Cardiac fibroblast (primary cell): ENCODE data around the gene NEO1.
A peak's percentile ranks its signal among the peaks of the same experiment; 100 is the strongest.

Experiments
- DNase-seq, 2 donors: peaks; one replicate each; pipeline versions ENCODE4 v3.0.0 to v3.0.0-alpha.2; 2010; ENCODE audit warnings: low read depth in 2 of 2
- H3K4me3 ChIP-seq, 2 donors: replicated peaks in 1 of 2; 1 replicate in 1 of 2; 2 replicates in 1 of 2; pipeline ENCODE4 v1.5.1; 2011; ENCODE audit warnings: low read depth in 2 of 2, low read length in 2 of 2, mild to moderate bottlenecking in 2 of 2, moderate library complexity in 1 of 2
- TF ChIP-seq, protein P1 (sequence below): IDR thresholded peaks from one replicate; pipeline ENCODE4 v1.5.1; 2011; ENCODE audit warnings: low read depth, mild to moderate bottlenecking, low read length, inconsistent platforms

NEO1 gene

DNA sequence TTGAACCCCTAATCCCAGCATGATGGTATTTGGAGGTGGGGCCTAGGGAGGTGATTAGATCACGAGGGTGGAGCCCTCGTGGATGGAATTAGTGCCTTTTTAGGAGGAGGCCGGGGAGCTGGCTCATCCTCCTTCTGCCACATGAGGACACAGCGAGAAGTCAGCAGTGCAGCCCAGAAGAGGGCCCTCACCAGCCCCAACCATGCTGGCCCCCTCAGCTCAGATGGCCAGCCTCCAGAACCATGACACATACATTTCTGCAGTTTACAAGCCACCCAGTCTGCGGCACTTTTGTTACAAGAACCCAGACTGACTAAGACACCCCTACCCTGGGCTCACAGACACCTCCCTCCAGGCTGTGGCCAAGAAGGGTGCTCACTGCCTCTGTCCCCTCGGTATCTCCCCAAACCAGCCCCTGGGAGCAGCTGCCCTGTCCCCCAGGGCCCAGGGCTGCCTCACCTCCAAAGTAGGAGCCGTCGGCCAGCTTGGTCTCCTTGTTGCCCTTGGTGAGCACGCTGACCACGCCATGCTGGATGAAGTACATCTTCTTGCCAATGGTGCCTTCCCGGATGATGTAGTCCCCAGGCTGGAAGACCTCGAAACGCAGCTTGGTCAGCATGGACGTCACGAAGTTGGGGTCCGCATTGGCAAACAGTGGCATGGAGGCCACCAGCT, 272.4 kb downstream of the NEO1 start:
- no peak for DNase-seq
- TF ChIP-seq, protein P1, sequence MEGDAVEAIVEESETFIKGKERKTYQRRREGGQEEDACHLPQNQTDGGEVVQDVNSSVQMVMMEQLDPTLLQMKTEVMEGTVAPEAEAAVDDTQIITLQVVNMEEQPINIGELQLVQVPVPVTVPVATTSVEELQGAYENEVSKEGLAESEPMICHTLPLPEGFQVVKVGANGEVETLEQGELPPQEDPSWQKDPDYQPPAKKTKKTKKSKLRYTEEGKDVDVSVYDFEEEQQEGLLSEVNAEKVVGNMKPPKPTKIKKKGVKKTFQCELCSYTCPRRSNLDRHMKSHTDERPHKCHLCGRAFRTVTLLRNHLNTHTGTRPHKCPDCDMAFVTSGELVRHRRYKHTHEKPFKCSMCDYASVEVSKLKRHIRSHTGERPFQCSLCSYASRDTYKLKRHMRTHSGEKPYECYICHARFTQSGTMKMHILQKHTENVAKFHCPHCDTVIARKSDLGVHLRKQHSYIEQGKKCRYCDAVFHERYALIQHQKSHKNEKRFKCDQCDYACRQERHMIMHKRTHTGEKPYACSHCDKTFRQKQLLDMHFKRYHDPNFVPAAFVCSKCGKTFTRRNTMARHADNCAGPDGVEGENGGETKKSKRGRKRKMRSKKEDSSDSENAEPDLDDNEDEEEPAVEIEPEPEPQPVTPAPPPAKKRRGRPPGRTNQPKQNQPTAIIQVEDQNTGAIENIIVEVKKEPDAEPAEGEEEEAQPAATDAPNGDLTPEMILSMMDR: no peak
- H3K4me3 ChIP-seq: no peak overlapping the region

DNA sequence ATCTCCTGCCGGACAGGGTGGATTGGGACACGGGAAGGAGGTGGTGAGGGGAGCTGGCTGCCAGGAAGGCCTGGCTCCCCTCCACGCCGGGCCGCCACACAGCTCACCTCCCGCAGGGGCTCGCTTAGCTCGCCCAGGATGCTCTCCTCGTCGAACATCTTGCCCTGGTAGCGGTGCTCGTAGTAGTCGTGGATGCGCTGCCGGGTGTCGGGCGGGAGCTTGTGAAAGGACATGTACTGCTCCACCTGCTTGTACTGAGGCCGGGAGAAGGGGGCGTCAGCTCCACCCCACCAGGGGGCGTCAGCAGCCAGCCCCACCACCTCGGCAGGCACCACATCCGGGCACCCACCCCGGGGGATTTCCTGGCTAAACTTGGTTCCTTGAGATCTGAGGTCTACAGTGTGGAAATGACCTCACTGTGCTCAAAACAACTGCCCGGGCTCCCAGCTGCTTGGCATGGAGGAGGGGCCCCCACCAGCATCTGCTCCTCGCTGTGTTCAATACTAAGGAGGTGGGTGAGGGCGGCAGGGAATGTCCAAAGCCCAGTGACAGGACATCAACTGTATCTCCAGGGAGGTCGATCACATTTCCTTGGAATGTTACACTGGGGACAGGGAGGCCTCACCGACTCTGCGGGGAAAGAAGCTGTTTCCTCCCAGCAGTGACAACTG, 273.1 kb downstream of the NEO1 start:
- TF ChIP-seq, protein P1: peak; percentile 18
- H3K4me3 ChIP-seq: no peak overlapping the region
- DNase-seq: no peak

DNA sequence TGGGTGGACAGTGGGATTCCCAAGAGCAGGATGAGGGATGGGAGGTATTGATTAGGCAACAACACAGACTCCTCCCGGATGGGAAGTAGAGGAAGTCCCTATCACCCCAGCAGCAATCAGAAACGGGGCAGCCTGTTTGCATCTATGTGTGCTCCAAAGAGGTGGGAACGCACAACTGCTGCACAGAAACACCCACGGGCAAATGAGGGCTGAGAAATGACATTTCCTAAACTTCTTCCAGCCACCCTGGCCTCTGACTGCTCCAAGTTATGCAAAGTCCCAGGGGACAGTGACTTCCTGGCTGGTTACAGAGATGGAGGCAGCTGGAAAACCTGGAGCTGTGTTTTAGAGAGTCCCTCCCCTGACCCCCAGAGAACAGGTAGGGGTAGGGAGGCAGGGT, 273.9 kb downstream of the NEO1 start:
- TF ChIP-seq, protein P1: no peak
- DNase-seq: no peak
- H3K4me3 ChIP-seq: no peak overlapping the region

DNA sequence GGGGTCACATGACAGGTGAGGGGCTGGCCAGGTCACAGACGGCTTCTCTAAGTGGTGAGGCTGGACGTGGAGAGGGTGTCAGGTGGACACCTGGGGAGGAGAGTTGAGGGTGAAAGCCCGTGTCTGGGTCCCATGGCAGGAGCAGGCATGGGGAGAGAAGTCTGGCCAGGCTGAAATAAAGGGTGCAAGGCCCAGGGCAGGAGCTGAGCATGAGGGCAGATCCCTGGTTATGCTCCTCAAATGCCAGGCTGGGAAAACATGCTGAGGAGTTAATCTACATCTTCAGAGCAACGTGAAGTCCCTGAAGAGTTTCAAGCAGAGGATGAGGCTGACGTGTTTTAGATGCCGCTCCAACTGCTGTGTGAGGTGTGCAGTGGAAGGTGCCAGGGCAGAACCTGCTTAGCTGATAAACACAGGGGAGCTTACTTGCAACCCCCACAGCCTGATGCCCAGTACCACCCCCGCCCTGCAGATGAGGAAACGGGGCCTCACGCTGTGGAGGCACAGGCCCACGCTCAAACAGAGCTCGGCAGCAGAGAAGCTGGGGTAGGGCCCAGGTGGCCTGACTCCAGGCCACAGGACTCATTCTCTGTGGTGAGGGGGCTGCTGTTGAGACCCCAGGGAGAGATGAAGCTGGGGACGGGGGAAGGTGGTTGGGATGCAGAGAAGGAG, 276.0 kb downstream of the NEO1 start:
- TF ChIP-seq, protein P1: no peak
- DNase-seq: no peak
- H3K4me3 ChIP-seq: no peak overlapping the region

DNA sequence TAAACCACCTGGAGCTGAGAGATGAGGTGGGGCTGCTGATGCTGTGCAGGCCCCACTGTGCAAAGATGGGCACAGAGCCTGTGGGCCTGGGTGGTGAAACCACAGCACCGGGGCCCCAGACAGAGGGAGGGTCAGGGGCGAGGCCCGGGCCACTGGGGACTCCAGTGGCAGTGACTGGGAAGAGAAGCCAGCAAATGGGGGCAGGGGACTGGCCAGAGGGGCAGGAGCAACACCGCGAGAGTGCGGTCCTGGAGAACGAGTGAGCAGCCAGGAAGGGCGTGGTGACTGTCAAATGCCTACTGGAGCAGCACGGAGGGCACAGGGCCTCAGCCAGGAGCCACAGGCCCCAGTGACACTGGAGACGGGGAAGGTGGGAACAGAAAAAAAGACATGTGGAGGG, 276.7 kb downstream of the NEO1 start:
- TF ChIP-seq, protein P1: no peak
- H3K4me3 ChIP-seq: no peak overlapping the region
- no peak for DNase-seq

DNA sequence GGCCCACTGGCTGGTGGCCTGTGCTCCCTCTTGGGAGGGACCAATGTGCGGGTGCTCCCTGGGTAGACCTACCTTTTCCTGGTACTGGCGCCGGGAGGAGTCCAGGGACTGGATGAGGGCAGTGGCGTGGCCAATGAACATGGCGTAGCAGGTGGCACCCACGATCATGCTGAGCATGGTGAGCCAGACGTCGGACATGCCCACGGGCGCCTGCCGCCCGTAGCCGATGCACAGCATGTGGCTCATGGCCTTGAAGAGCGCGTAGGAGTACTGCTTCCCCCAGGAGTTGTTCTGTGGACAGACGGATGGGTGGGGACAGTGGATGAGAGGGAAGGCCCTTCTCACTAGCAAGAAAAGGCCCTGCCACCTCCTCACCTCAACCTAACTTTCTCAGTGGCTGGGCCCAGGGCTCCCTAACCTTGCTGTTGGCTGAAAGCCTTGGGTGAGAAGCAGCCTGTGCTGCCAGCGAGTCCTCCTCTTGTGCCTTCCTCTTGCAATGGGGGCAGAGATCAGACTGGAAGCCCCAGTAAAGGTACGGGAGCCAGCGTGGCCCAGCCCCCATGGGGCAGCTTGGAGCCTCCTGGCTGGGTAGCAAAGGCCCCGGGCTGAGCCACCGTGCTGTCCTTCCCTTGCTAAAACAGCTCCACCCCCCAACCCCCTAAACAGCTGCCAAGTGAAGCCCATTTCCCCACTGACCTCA, 277.4 kb downstream of the NEO1 start:
- H3K4me3 ChIP-seq: no peak overlapping the region
- TF ChIP-seq, protein P1: no peak
- no peak for DNase-seq
